ENCODE measurements around the gene CHST6.
A peak's percentile ranks its signal among the peaks of the same experiment; 100 is the strongest.
"Not testable (repeated sequence)": the region's sequence is repeated elsewhere in the genome, so short reads cannot be mapped to it uniquely, and the experiment has no call there.

The CHST6 gene

GRCh38 chr16:75477680-75478473 is 17.4 kb downstream of the CHST6 start:
- 91 to 93% methylated on average over 4 of the region's 4 CpGs for WGBS, 2 experiments
- Histone ChIP-seq H3K36me3 (ENCODE audit: control insufficient read depth, insufficient read depth, low read length) (peaks cover 3% of the 10 kb centered on the region), H3K4me1 (ENCODE audit: control insufficient read depth, insufficient read depth, low read length) (no peaks in the 10 kb centered on the region), H3K9me3 (ENCODE audit: control insufficient read depth, low read length) (no peaks in the 10 kb centered on the region), H3K27me3 (ENCODE audit: control insufficient read depth, insufficient read depth, low read length, poor library complexity, severe bottlenecking) (no peaks in the 10 kb centered on the region), H3K27ac (ENCODE audit: insufficient read depth, low read depth, low read length, poor library complexity, severe bottlenecking) (no peak overlapping the region), H3K4me3 (ENCODE audit: insufficient read depth, low read depth, low read length) (no peak overlapping the region)

DNA sequence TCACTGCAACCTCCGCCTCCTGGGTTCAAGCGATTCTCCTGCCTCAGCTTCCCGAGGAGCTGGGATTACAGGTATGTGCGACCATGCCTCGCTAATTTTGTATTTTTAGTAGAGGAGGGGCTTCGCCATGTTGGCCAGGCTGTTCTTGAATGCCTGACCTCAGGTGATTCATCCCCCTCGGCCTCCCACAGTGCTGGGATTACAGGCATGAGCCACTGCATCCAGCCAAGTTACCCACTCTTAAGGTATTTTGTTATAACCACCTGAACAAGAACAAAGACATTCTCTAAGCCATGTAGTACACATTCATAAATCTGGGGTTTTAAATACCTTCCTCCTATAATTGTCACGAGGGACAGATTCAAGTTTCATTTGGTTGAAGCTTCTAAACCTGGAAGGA is 18.4 kb downstream of the CHST6 start:
- Histone ChIP-seq H3K27me3 (ENCODE audit: control insufficient read depth, insufficient read depth, low read length, poor library complexity, severe bottlenecking) (no peaks in the 10 kb centered on the region), H3K36me3 (ENCODE audit: control insufficient read depth, insufficient read depth, low read length) (peaks cover 3% of the 10 kb centered on the region), H3K9me3 (ENCODE audit: control insufficient read depth, low read length) (no peaks in the 10 kb centered on the region), H3K4me3 (ENCODE audit: insufficient read depth, low read depth, low read length) (no peak overlapping the region), H3K27ac (ENCODE audit: insufficient read depth, low read depth, low read length, poor library complexity, severe bottlenecking) (no peak overlapping the region), H3K4me1 (ENCODE audit: control insufficient read depth, insufficient read depth, low read length) (no peaks in the 10 kb centered on the region)
- 92 to 93% methylated on average over 8 of the region's 8 CpGs for WGBS, 2 experiments

DNA sequence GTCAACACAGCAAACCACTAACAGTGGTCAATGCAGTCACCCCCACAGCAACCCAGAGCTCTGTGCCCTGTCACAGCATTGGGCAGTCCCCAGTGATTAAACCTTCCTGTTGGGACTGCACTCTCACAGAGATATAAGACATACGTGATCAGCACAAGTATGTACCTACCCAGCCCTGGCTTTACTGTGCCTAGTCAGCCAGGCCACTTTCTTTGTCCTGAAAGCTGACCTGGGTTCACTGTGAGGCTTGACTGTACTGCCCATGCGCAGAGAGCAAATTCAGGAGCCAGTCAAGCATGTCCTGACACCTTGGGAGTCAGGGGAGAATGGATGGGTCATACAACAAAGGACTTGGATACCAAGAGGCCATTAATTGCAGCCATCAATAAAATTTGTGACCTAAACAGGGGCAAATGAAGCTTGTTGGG is 19.8 kb downstream of the CHST6 start:
- peaks cover 3% of the 10 kb centered on the region for H3K36me3 ChIP-seq (ENCODE audit: control insufficient read depth, insufficient read depth, low read length)
- WGBS, 2 experiments: 92 to 94% methylated on average over 2 of the region's 2 CpGs

DNA sequence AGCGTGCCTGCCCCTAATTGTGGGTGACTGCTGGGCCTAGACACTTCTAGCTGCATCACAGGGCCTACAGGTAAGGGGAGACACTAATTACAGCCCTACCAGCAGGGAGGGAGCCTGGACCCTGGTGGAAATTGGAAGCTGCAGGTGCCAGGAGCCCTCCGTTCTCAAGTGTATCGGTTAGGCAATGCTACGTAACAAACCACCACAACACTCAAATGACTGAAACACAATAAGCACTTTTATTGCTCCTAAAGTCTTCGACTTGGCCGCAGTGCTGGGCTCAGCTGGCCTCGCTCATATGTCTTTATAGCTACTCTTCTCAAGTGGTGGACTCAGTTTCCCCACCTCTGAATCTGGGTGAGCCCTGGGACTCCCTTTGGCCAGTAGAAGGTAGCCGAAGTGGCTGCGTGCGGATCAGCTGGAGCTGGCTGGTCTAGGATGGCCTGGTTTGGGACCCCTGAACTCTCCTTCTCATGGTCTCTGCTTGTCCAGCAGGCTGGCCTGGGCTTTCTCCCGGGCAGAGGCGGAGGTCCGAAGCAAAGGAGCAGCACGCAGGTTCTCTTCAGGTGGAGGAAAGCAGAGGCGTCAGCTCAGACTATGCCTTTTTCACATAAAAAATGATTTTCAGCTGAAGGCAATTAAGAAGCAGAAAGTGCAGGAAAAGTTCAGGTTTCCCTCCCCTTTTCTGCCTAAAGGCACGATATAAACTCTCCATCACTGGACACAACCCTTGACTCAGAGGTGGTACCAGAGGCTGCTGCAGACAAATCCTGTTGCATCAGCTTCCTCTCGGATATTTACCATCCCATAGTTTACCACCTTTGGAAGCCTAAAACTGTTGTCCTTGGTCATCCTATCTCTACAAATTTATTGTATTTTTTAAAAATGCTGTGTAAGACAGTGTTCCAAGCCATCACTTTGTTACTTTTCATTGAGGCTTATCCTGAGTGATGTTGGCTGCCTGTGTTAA is 22.0 kb downstream of the CHST6 start:
- Histone ChIP-seq H3K4me3 (ENCODE audit: insufficient read depth, low read depth, low read length) (no peak overlapping the region), H3K27ac (ENCODE audit: insufficient read depth, low read depth, low read length, poor library complexity, severe bottlenecking) (no peak overlapping the region), H3K9me3 (ENCODE audit: control insufficient read depth, low read length) (no peaks in the 10 kb centered on the region), H3K27me3 (ENCODE audit: control insufficient read depth, insufficient read depth, low read length, poor library complexity, severe bottlenecking) (no peaks in the 10 kb centered on the region), H3K4me1 (ENCODE audit: control insufficient read depth, insufficient read depth, low read length) (no peaks in the 10 kb centered on the region), H3K36me3 (ENCODE audit: control insufficient read depth, insufficient read depth, low read length) (no peaks in the 10 kb centered on the region)
- 94 to 95% methylated on average over 17 of the region's 17 CpGs for WGBS, 2 experiments

More for the DNA sequence above, 19.8 kb downstream of the CHST6 start:
- no peak overlapping the region for H3K4me3 ChIP-seq (ENCODE audit: insufficient read depth, low read depth, low read length)
- no peaks in the 10 kb centered on the region for H3K27me3 ChIP-seq (ENCODE audit: control insufficient read depth, insufficient read depth, low read length, poor library complexity, severe bottlenecking)
- no peaks in the 10 kb centered on the region for H3K9me3 ChIP-seq (ENCODE audit: control insufficient read depth, low read length)
- no peak overlapping the region for H3K27ac ChIP-seq (ENCODE audit: insufficient read depth, low read depth, low read length, poor library complexity, severe bottlenecking)
- H3K4me1 ChIP-seq (ENCODE audit: control insufficient read depth, insufficient read depth, low read length): no peaks in the 10 kb centered on the region

GRCh38 chr16:75471723-75472633 is 23.3 kb downstream of the CHST6 start:
- no peak overlapping the region for H3K27ac ChIP-seq (ENCODE audit: insufficient read depth, low read depth, low read length, poor library complexity, severe bottlenecking)
- no peaks in the 10 kb centered on the region for H3K4me1 ChIP-seq (ENCODE audit: control insufficient read depth, insufficient read depth, low read length)
- H3K27me3 ChIP-seq (ENCODE audit: control insufficient read depth, insufficient read depth, low read length, poor library complexity, severe bottlenecking): no peaks in the 10 kb centered on the region
- H3K9me3 ChIP-seq (ENCODE audit: control insufficient read depth, low read length): no peaks in the 10 kb centered on the region
- H3K36me3 ChIP-seq (ENCODE audit: control insufficient read depth, insufficient read depth, low read length): no peaks in the 10 kb centered on the region
- no peak overlapping the region for H3K4me3 ChIP-seq (ENCODE audit: insufficient read depth, low read depth, low read length)
- WGBS, 2 experiments: 27 to 28% methylated on average over 9 of the region's 10 CpGs

DNA sequence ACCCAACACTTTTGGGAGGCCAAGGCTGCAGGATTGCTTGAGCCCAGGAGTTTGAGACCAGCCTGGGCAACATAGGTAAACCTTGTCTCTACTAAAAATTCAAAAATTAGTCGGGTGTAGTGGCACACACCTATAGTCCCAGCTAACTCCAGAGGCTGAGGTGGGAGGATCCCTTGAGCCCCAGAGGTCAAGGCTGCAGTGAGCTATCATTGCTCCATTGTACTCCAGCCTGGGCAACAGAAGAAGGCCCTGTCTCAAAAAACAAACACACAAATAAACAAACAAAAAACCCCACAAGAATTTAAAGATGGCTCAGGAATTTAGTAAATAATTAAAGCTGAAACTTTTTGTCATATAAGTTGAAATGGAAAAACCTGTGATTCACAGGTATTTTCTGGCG is 28.5 kb downstream of the CHST6 start:
- H3K36me3 ChIP-seq (ENCODE audit: control insufficient read depth, insufficient read depth, low read length): no peaks in the 10 kb centered on the region
- H3K4me3 ChIP-seq (ENCODE audit: insufficient read depth, low read depth, low read length): no peak overlapping the region
- H3K4me1 ChIP-seq (ENCODE audit: control insufficient read depth, insufficient read depth, low read length): no peaks in the 10 kb centered on the region
- peaks cover 4% of the 10 kb centered on the region for H3K27me3 ChIP-seq (ENCODE audit: control insufficient read depth, insufficient read depth, low read length, poor library complexity, severe bottlenecking)
- no peak overlapping the region for H3K27ac ChIP-seq (ENCODE audit: insufficient read depth, low read depth, low read length, poor library complexity, severe bottlenecking)
- WGBS, 2 experiments: 85% methylated on average over 2 of the region's 2 CpGs
- H3K9me3 ChIP-seq (ENCODE audit: control insufficient read depth, low read length): no peaks in the 10 kb centered on the region

DNA sequence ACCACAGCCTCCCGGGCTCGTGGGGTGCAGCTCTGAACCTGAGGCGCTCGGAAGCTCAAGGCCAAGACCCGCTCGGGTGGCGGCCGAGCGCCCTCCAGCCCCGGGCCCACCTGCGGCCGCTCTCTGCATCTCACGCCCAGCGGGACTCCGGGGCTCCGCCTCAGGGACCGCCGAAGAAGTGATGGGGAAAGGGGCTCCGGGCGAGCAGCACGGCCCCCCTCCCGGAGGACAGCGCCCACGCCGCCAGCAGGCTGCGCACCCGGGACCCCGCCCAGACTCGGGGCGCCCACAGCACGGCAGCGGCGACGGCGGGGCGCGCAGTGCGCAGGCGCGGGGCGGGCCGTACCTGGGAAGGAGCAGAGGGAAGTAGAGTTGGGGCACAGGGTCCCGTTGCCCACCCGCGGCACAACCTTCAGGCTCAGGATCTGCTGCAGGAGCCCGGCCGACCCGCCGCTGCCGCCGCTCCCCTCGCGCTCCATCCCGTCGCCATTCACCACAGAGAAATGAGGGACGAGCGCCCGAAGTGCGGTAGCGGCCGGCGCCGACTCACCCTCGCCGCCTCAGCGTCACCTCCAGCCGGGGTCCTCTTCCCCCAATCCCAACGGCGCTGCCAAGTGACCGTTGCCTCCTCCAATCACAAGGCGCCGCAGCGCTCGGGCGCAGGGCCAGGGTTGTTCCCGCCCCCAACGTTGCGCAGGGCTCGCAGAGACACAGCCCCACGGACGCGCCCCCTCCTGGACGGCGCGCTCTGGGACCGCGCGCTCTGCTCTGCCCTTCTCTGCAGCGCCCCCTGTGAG is 30.9 kb downstream of the CHST6 start, which contains the start of gene TMEM170A:
Gene TMEM170A, minus strand, starts transcription at position 568 of the 797 bp plus-strand sequence. Its CDS starts 89 bp downstream, at position 479.
- peak within 1 kb of the TSS; percentile 85 for H3K4me3 ChIP-seq (ENCODE audit: insufficient read depth, low read depth, low read length)
- no peaks in the 10 kb centered on the region for H3K9me3 ChIP-seq (ENCODE audit: control insufficient read depth, low read length)
- peak within 1 kb of the TSS; percentile 53 for H3K27ac ChIP-seq (ENCODE audit: insufficient read depth, low read depth, low read length, poor library complexity, severe bottlenecking)
- 0% methylated on average over 89 of the region's 89 CpGs for WGBS, 2 experiments
- peaks cover 4% of the 10 kb centered on the region for H3K27me3 ChIP-seq (ENCODE audit: control insufficient read depth, insufficient read depth, low read length, poor library complexity, severe bottlenecking)
- H3K36me3 ChIP-seq (ENCODE audit: control insufficient read depth, insufficient read depth, low read length): no peaks in the 10 kb centered on the region
- peaks cover 18% of the 10 kb centered on the region for H3K4me1 ChIP-seq (ENCODE audit: control insufficient read depth, insufficient read depth, low read length)

DNA sequence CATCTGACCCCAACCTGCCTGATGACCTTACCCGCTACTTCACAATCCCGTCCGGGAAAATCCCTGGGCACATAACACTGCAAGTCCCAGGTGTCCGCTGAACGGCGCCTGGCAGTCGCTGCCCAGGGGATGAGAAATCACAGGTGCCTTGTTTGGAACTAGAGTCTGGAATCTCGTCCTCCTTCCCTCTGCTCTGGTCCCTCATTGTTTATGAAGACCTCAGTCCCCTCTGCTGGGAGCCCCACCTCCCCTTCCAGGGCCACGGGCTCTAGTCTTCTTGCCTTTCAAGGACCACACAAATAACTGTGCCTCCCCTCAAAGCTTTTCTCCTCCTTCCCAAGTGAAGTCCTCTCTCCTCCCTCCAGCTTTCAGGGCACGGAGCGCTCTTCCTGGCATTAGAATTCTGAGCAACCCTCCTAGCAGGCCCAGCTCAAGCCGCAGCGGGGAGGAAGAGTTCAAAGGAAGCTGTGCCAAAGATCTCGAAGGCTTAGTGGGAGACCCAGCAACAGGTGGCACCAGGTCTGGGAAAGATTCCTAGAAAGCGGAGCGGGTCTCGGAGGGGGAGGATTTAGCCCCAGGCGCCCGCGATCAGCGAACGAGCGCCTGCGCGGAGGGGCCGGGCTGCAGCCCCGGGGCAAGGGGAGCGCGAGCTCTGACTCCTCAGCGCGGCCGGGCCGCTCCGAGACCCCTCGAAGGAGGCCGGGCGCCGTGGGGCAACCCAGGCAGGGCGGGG is 31.7 kb downstream of the CHST6 start:
- not testable (repeated sequence) for H3K9me3 ChIP-seq (ENCODE audit: control insufficient read depth, low read length); H3K27me3 ChIP-seq (ENCODE audit: control insufficient read depth, insufficient read depth, low read length, poor library complexity, severe bottlenecking); H3K36me3 ChIP-seq (ENCODE audit: control insufficient read depth, insufficient read depth, low read length)
- H3K27ac ChIP-seq (ENCODE audit: insufficient read depth, low read depth, low read length, poor library complexity, severe bottlenecking): peak overlapping the region; percentile 53
- H3K4me1 ChIP-seq (ENCODE audit: control insufficient read depth, insufficient read depth, low read length): peaks cover 18% of the 10 kb centered on the region
- H3K4me3 ChIP-seq (ENCODE audit: insufficient read depth, low read depth, low read length): peak overlapping the region; percentile 85
- WGBS, 2 experiments: 4 to 5% methylated on average over 38 to 39 of the region's 39 CpGs

All from ectodermal cell (in vitro differentiated cells).